Colon (tissue), 2 donors: ENCODE results near the gene CD300LD.
"Not testable (repeated sequence)": the region's sequence is repeated elsewhere in the genome, so short reads cannot be mapped to it uniquely, and the experiment has no call there.

ENCODE experiments used
- FAIRE-seq: peaks from 2 replicates; lab custom pipeline; 2012; peaks lifted over from hg19 to GRCh38; lab: Jason Lieb, UNC
- donor health status: control.
- donor health status: control.

The CD300LD gene

GRCh38 chr17:74571621-74572270 is 20.3 kb downstream of the CD300LD start:
- no peak for FAIRE-seq

GRCh38 chr17:74569020-74570003 is 22.8 kb downstream of the CD300LD start:
- no peak for FAIRE-seq

GRCh38 chr17:74568106-74568873 is 23.8 kb downstream of the CD300LD start:
- FAIRE-seq, result no peak

GRCh38 chr17:74567397-74567796 is 24.7 kb downstream of the CD300LD start, which contains the start of gene CD300H:
Gene CD300H (minus strand): TSS chr17:74567509.
- no peak for FAIRE-seq

- no peak for FAIRE-seq
Observed at GRCh38 chr17:74566132-74566753, 25.8 kb downstream of the CD300LD start.

GRCh38 chr17:74565126-74565525 is 27.0 kb downstream of the CD300LD start:
- FAIRE-seq, result no peak

- FAIRE-seq, result no peak
Observed at GRCh38 chr17:74563358-74563757, 28.7 kb downstream of the CD300LD start.

GRCh38 chr17:74561586-74561985 is 30.5 kb downstream of the CD300LD start:
- FAIRE-seq, result no peak

GRCh38 chr17:74558882-74559519 is 33.1 kb downstream of the CD300LD start:
- no peak for FAIRE-seq

GRCh38 chr17:74558402-74558801 is 33.7 kb downstream of the CD300LD start:
- FAIRE-seq, result not testable (repeated sequence)

GRCh38 chr17:74555427-74555940 is 36.6 kb downstream of the CD300LD start:
- FAIRE-seq, result no peak

GRCh38 chr17:74554909-74555308 is 37.2 kb downstream of the CD300LD start:
- FAIRE-seq, result no peak

- FAIRE-seq, result no peak
Observed at GRCh38 chr17:74552037-74552436, 40.0 kb downstream of the CD300LD start.

- no peak for FAIRE-seq
Observed at GRCh38 chr17:74550602-74551001, 41.5 kb downstream of the CD300LD start.

GRCh38 chr17:74549343-74549742 is 42.7 kb downstream of the CD300LD start:
- FAIRE-seq, result no peak

GRCh38 chr17:74547736-74548135 is 44.3 kb downstream of the CD300LD start:
- no peak for FAIRE-seq

GRCh38 chr17:74547264-74547663 is 44.8 kb downstream of the CD300LD start:
- FAIRE-seq, result no peak

GRCh38 chr17:74546586-74546985 is 45.5 kb downstream of the CD300LD start:
- FAIRE-seq, result no peak

GRCh38 chr17:74545843-74546230 is 46.2 kb downstream of the CD300LD start, which contains the start of gene CD300C:
Gene CD300C (minus strand): TSS chr17:74546115. CDS start chr17:74545782, 333 bp downstream.
- FAIRE-seq, result no peak

- FAIRE-seq, result no peak
Observed at GRCh38 chr17:74544991-74545842, 46.9 kb downstream of the CD300LD start.
